HepG2 (cell line): Measurements from ENCODE around the gene SLC22A14.
"Not testable (repeated sequence)": the region's sequence is repeated elsewhere in the genome, so short reads cannot be mapped to it uniquely, and the experiment has no call there.

Source experiments
- CSRNP1 ChIP-seq: sonication (generic); formaldehyde crosslinking; IDR thresholded peaks from 2 replicates; pipeline ENCODE4 v1.8.1; 2023; ENCODE audit warnings: mild to moderate bottlenecking, missing genetic modification reagents
- EP300 ChIP-seq, 3 experiments: sonication (generic) in 1 of 3; formaldehyde crosslinking in 1 of 3; IDR thresholded peaks; 2 replicates each; pipeline versions ENCODE4 v1.5.1 to v1.6.1; 2011 to 2020; ENCODE audit warnings: low read depth in 2 of 3, low read length in 2 of 3, borderline replicate concordance in 1 of 3, improper control_type of control experiment in 1 of 3, mild to moderate bottlenecking in 1 of 3, missing genetic modification reagents in 1 of 3, moderate library complexity in 1 of 3
- EZH2 ChIP-seq: conservative IDR thresholded peaks from 2 replicates; pipeline ENCODE4 v1.6.1; 2012; ENCODE audit warnings: mild to moderate bottlenecking, low read depth, low read length, moderate library complexity
- MEIS1 ChIP-seq: sonication (generic); formaldehyde crosslinking; IDR thresholded peaks from 2 replicates; pipeline ENCODE4 v1.9.0; 2021; ENCODE audit warnings: mild to moderate bottlenecking, missing genetic modification reagents, moderate library complexity, borderline replicate concordance
- ZNF660 ChIP-seq: sonication (generic); formaldehyde crosslinking; IDR thresholded peaks from 2 replicates; pipeline ENCODE4 v1.5.1; 2020; ENCODE audit warnings: mild to moderate bottlenecking, low read depth, missing genetic modification reagents, borderline replicate concordance

GRCh38 chr3:38289286-38290217, 7.5 kb downstream of the SLC22A14 start:
- TF ChIP-seq CSRNP1 (CRISPR knock-in tag); EP300 (IDR thresholded peaks at IDR 0.05; ENCODE audit: low read depth in 2 of 2, low read length in 2 of 2); EP300 (CRISPR knock-in tag; IDR thresholded peaks at IDR 0.05; ENCODE audit: borderline replicate concordance); ZNF660 (CRISPR knock-in tag); MEIS1 (CRISPR knock-in tag); EZH2: not testable (repeated sequence)
